SIG-M5 (cell line): ENCODE results near the gene FOXP1.
"Not testable (repeated sequence)": the region's sequence is repeated elsewhere in the genome, so short reads cannot be mapped to it uniquely, and the experiment has no call there.

Experiments
- DNase-seq: peaks from one replicate; lab custom pipeline; 2025; lab: John Stamatoyannopoulos, UW

FOXP1 gene

DNA sequence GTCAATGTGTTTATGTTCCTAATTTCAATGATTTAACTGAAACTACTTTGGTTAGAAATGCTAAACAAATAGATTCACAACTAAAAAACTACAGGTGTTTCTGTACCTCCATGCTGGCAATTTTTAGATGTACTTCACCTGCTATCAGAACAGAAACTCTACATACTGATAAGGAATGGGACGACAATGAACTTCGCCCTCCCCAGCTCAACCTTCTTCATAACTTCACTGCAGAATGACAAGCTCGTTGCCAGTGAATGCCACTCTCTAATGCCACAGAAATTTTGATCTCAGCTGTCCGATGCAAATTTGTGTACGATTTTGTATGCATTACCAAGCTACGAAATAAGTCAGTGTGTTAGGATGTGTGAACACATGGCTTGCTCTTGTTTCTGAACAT lies 133.4 kb downstream of the FOXP1 start:
- no peak for DNase-seq

DNA sequence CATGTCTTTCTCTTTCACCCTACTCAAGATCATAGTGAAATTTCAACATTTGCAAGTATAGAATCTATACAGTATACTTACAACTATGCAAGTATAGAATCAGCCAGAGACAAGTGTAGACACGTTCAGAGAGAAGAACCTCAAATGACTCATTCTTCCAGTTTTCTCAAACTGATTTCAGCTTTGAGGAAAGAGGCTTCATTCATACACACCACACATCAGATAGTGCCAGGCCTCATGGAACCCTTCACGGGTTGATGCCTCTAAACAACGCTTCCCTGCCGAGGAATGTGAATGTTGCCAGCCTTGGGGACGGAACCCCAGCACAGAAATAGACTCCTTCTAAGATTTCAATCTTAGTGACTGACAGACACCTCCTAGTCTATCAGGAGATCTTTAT lies 135.7 kb downstream of the FOXP1 start:
- no peak for DNase-seq

DNA sequence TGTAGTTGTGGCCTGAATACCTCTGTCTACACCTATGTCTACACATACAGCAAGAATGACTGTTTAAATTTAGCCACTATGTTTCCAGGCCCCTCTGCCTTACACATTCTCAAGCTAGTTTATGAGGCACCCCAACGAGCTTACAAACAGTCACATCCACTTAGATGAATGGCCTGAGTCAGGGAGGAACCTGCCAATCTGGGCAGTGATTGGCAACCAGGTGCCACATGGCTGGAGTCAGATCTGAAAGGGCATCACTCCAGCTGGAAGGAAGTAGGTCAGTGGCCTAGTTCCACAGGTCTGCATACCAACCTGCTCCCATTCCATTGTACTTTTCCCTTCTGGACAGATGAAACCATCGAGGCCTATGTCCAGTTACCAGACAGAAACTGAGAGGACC lies 136.3 kb downstream of the FOXP1 start:
- no peak for DNase-seq

DNA sequence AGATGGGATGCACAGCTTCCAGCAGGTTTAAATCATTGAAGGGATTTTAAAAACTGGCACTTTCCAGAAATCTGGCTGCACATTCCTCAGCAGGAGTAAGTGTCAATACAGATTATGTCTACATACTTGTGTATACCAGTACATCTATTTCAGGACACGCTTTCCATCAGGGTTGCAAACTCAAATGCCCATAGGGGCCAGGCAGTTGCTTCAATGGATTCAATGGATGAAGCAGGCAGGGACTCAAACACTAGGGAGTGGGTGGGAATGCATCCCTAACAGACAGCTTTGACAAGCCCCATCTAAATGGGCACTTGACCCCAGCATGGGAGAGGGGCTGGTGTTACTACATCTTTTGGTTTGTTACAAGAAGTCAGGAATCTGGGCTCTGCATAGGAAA lies 136.8 kb downstream of the FOXP1 start:
- DNase-seq: no peak

DNA sequence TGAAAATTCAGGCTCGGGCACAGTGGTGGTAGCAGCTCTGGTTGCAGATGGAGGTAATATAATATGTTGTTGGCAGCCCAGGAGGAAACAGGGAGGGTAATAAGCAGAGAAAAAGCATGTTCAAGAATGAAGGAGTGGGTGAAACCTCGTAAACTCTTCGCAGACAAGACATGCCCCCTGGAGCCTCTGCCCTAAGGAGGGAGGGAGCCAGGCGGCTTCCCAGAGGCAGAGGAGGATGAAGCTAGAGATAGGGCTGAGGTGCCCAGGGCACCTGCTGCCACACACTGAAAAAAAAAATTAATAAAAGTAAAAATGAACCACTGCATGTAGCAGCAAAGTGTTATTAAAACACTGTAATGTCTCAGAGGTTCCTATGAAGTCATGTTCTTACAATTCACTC lies 137.3 kb downstream of the FOXP1 start:
- DNase-seq: no peak

DNA sequence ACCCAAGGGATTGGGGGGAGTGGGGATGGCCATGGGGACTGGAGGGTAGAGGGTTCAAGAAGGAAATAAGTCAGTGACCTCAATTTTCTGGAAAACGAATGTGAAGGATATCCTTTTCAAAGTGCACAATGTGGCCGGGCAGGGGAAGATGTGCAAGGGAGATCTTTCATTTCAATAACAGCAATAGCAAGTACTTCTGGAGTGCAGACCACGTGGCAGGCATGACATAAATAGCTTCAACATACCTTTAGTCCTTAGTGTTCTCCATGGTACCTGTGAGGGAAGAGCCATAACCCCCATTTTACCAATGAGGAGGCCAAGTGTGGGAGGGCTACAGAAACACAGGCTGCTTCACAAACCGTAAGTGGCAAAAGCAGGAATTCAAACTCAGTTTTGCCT lies 138.7 kb downstream of the FOXP1 start:
- no peak for DNase-seq

DNA sequence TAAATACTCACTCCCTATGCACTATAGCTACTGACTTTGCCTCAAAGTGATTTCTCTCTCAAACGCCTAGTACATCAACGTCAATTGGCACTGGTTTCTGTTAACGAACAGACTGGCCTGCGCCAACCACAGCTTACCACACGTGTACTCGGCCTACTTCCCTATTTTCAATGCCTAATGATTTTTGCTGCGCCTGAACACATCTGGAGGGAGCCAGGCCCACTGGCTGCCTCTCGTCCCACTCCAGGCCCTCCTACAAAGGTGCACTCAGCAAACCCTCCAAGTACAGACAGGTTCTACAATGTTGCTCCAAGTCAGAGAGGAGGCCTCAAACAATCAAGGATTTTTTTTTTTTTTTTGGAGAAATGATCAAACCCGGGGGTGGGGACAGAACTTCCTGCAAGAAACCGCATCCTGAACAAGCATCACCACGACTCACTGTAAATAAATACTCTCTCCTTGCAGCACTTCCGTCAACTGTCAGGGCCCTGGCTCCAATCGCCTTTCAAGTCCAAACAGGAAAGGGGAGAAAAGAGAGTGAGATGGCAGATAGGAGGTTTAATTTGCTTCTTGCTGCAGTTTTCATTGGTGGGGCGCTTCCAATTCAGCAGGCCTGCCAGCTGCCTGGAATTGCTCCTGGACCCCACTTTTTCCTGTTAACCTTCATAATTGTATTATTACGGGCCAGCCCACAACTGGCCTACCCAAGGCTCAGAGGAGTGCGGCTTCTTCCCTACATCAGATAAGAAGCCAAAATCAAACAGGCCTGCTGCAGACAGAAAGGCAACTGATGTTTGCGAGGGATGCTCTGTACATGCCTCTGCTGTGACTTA lies 139.3 kb downstream of the FOXP1 start:
- peak; percentile 97 for DNase-seq

DNA sequence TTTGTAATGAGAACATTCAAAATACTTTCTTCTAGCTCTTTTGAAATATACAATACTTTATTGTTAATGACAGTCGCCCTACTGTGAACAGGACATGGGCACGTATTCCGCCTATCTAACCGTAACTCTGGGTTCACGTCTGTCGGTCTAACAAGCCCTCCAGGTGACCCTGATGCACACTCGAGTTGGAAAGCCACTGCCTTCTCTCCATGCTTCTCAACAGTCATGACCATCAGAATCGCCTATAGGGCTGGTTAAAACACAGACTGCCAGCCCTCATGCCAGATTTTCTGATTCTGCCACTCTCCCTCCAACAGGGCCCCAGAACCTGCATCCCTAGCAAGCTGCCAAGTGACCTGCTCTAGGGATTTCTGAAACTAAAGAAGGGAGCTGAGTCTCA lies 140.2 kb downstream of the FOXP1 start:
- no peak for DNase-seq

DNA sequence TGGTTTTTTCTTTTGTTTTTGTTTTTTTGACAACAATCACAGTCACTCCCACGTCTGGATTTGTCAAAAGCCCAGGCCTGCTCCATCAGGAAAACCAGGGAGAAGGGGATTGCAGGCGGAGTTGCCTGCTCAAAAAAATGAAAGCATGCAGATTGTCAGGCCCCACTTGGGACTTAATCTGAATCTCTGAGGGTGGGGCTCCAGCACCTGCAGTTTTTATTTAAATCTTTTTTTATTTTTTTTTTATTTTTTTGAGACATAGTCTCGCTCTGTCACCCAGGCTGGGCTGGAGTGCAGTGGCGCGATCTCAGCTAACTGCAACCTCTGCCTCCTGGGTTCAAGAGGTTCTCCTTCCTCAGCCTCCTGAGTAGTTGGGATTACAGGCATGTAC lies 140.9 kb downstream of the FOXP1 start:
- no peak for DNase-seq

DNA sequence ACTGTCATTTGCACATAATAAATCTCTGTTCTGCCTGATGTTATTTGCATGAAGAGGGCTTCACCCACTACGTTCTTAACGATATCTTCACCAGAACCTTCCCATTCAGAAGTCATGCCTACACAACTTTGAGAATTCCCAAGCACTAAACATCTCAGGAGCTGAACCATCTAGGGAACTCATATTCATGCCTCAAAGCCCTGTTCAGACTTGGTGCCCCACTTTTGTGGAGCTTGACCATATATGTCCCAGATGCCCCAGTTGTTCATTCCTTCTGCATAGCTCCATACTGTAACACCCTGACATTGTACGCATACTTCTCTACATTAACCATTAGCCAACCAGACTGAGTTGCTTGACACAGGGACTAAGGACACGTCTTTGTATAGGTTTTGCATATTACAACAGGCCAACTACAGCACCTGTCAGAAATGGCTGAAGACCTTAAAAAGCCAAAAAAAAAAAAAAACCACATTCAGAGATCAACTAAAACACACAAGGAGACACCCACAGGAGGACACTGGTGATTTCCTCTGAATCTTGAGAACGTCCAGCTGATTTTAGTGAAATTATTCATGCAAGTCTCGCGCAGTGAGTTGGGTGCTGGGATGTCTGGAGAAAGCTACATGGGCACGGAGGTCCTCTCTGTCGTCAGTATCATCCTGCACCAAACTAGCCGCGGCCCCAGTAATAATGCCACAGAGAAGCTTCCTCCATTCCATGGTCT lies 141.4 kb downstream of the FOXP1 start:
- DNase-seq: no peak

DNA sequence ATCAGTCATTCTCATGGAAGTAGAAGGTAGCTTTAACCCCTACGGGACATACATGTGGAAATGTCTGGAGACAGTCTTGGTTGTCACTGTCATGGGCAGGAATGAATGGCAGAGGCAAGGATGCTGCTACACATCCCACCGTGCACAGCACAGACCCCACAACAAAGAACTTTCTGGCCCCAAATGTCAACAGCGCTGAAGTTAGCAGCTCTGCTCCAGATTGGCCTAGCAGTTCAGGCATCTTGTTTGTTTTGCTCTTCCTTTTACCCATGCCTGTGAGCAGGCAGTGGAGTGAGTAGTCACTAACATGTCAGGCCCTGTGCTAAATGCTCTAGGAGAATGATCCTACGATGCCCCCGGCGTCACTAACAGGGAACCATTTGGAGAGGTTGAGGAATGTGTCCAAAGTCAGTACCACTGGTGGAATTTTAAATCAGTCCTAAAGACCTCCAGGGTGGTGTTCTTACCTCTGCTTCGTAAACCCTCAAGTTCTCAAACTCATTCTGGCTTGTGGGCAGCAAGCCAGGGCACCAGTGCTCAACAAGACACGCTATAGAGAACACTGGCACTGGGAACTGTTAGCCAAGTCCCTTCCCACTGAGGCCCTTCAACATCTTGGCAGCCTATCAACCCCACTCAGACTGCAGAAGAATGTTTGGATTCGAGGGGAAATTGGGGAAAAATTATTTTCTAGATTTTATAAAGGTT lies 142.2 kb downstream of the FOXP1 start:
- DNase-seq: no peak

DNA sequence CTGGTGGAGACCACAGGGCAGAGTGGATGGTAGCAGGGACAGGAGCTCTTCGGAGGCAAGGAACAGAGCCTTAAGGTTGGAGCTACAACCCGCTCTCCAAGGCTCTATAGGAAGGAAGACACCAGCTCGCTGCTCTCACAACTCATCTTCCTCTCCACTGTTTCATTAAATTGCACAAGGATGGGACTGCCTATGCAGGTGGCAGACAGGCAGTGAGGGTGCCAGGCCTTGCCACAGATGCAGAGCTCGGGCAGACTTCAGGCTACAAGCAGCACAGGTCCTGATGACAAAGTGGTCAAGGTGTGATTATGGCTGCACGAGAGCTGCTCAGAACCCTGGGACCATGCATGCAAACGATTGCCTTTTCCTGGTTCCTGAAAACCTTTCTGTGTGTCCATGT lies 144.6 kb downstream of the FOXP1 start:
- no peak for DNase-seq

DNA sequence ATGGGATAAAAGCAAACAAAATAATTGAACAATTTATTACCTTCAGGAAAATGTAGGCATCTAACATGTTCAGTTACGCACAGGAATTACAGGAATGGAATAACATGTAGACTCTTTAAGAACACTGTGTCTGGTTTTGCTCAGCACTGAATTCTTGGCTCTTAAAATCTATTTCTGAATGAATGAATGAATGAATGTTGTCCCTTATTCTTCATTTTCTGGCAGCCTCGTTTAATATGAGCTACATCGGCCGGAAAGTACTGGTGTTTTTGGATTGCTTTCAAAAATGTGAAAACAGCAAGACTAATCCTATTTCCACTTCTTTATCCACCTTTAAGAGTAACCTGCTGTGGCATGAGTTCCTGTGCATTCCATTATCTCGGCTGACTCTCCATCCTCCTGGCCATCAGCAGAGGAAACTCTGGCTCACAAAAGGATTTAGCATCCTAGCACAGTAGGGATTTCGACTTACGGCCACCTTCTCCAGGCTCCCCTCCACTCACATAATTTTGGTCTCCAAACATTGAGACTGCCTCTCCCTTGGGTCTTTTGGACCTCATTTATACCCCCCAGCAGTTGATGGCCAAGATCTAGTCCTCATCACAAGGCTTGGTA lies 145.3 kb downstream of the FOXP1 start:
- no peak for DNase-seq

DNA sequence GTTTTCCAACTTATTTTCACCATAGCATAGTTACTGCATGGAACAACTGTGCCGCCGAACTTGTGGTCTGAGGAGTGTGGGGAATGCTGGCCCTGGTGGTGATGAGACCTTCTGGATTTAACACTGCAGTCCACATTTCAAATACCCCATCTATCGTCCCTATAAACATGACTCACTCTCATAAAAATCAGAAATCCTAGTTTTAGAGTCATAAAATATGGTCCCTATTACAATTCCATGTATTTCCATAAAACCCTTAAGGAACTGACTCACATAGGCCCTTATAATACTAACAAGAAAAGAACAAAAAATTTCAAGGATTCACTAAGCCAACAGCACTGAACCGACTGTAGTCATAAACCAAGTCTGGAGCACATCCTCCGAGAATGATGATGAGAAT lies 147.2 kb downstream of the FOXP1 start:
- no peak for DNase-seq

DNA sequence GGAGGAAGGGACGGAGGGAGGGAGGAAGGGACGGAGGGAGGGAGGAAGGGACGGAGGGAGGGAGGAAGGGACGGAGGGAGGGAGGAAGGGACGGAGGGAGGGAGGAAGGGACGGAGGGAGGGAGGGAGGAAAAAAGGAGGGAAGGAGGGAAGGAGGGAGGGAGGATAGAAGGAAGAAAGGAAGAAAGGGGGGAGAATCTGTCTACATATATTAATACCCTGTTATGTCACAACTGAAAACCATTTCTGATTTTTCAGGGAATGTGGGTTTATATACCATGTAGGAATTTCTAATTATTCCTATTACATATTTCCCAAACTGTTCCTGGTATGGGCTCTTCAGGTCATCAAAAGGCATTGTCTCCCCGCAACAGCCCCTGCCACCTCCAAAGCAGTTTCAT lies 147.7 kb downstream of the FOXP1 start:
- DNase-seq: not testable (repeated sequence)

DNA sequence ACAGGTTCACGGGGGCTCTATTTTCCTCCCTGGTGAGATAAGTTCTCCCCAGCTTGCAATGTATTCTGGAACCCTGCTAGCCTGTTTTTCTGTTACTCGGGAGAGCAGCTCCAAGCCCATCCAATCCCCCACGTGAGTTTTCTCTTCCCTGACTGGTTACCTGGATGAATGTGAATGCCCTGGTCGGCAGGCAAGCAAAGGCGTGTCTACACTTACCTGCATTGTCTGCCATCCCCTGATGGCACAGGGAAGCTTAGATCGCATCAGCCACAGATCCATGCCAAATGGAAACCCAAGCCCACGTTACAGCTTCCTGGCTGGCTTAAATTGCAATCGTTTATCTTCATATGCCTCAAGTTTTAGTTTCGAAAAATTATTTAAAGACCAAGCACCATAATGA lies 149.9 kb downstream of the FOXP1 start:
- DNase-seq: no peak

DNA sequence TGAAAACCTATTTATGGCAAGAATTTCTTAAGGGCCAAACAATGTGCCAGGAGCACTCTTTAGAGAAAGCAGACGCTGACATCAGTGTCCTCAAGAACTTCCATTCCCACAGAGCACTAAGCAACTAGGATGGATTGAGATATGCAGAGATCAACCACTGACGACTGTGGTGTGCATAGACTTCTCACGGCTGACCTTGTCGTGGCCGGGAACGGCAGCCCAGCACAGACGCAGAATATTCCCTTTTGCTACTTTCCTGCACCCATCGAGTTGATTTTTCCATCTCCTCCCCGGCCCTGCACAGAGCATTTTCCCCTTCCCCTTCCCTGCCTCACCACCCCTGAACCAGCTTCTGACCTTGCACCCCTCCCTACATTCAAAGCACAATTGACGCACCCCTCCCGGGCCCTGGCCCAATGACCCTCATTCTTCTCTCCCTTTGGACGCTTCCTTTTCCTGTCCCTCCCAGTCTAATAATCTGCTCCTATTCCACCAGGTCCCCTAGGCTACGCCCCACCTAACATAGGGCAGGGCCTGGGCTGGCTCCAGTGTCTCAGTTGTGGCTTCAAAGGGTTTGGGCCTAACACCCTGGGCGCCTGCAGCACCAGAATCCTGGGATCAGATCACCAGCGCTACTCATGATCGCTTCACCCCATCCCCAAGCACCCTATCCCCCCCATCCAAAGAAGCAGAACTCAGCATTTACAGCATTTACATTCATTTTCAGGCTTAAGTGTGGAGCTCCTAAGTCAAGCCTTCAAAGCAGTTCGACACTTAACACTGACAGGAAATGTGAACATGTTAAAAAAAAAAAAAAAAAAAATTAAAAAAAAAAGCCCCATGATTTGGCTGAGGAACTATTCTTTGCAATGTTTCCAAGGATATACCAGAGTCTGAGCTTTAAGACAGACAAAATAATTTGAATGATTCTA lies 151.2 kb downstream of the FOXP1 start:
- no peak for DNase-seq

DNA sequence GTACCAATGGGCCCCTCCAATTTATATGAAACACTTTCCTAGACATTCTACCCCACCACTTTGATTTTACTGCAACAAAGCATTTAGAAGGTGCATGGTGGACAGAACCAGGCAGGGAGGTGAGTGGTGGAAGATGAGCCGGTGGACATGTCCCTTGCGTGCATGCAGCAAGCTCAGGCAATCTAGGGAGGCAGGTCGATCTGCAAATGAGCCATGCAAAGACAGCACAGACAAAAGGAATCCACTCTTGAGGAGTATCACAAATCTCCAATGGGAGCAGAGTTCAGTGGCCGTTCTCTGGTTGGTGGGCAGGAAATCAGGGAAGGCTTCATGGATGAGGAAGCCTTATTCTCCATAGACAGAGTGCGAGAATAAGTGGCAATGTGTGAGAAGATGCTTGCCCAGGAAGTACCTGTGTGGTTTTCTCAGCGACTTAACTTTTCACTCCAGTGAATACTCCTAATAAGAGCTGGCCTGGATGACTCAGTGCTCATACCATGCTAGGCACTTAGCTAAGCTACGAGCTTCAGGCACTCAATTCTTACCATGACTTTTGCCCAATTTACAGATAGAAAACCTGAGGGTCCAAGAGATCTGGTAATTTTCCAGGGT lies 152.5 kb downstream of the FOXP1 start:
- no peak for DNase-seq

DNA sequence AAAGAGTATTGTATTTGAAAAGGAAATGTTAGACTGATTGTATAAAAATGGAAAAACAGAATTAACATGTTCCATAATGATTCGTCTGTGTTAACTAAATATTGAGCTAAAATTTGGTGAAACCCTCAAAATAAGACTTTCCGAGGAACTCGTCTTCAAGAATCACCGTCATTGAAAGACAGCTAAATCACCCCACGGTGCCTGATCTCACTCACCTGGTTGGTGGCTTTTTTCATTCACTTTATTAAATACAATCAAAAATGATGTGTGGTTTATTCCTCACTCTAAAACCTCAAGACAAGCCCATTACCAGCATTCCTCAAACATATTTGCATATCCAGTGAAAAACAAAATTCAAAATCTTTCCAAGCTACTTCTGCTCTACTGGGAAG lies 153.9 kb downstream of the FOXP1 start:
- DNase-seq: no peak

DNA sequence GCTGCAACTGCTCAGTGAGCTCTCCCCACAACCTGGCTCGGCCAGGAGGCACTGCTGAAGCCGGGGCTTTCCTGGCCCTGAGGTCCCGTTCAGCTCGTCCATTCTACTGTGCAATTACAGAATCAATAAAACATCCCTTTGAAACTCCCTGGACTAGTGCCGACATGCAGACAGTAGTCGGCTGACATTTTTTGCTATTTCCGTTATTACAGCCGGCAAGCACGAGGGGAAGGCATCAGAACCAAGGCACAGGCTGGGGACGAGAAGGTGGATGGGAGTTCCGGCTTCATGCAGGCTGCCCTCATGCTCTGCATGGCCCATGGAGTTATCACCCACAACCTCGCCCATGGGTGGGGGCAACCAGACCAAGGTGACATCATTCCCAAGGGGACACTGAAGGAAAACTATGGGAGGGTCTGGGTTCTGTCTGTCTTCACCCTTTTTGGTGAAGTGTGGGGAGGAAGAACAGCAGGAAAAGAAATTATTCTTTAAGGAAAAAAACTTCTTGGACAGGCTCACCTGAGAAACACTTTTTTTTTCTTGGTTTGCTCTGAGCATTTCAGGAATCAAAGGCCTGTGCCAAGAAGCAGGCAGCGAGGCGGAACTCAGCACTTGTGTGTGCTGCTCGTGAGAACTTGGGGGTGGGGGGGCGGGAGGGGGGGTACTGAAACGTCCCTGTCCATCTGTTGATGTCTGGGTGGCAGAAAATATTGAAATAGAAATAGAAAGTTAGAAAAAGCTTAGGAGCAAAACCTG lies 154.5 kb downstream of the FOXP1 start:
- no peak for DNase-seq
